Endothelial cell of umbilical vein (primary cell): ENCODE results near the gene HIVEP3. TPM values are rescaled to one million over a fixed set of nuclear protein-coding genes. Genes with fewer than 3 reads are reported as not detected.

Source experiments
- BruUV-seq: library from RNA; stranded (reverse); fragments of 400-500 nt; replicated peaks from 2 replicates; lab custom pipeline; 2021; lab: Mats Ljungman, UMichigan
- CTCF ChIA-PET: fragments of 300-600, 350-600 bp; sonication (Branson Sonifier 250); formaldehyde crosslinking; loops from one replicate; lab custom pipeline; 2021; ENCODE audit warnings: antibody characterized with exemption, inconsistent platforms; lab: Charles Lee
- POLR2A ChIA-PET: fragments of 300-600, 350-600 bp; sonication (Branson Sonifier 250); formaldehyde crosslinking; loops from one replicate; lab custom pipeline; 2021; ENCODE audit warnings: antibody characterized with exemption, inconsistent platforms; lab: Charles Lee
- DNase-seq: peaks from one replicate; pipeline ENCODE4 v3.0.0-alpha.2; 2011; ENCODE audit warnings: low read depth, low spot score
- FAIRE-seq: peaks from 2 replicates; lab custom pipeline; 2011; peaks lifted over from hg19 to GRCh38; lab: Jason Lieb, UNC
- H2AFZ ChIP-seq: 2 replicates; pipeline ENCODE4 v1.6.0; 2012; ENCODE audit warnings: low read depth, low read length, control low read depth, inconsistent platforms
- H3K27ac ChIP-seq: 2 replicates; pipeline ENCODE4 v1.5.1; 2011; ENCODE audit warnings: low read depth, mild to moderate bottlenecking, control low read depth, low read length, moderate library complexity; ENCODE audit not compliant: insufficient read depth
- H3K27me3 ChIP-seq, 2 experiments: 2 replicates each; pipeline versions ENCODE4 v1.6.0 to v1.6.1; 2011; ENCODE audit warnings: low read length in 2 of 2, mixed read lengths in 1 of 2; ENCODE audit not compliant: control insufficient read depth in 2 of 2, insufficient read depth in 2 of 2
- H3K36me3 ChIP-seq, 2 experiments: 2 replicates in 1 of 2; 3 replicates in 1 of 2; pipeline ENCODE4 v1.5.1; 2011; ENCODE audit warnings: low read length in 2 of 2, mild to moderate bottlenecking in 1 of 2, moderate library complexity in 1 of 2; ENCODE audit not compliant: control insufficient read depth in 2 of 2, insufficient read depth in 2 of 2; ENCODE audit errors: extremely low read depth in 1 of 2
- H3K4me1 ChIP-seq: 3 replicates; pipeline ENCODE4 v1.5.1; 2011; ENCODE audit warnings: mild to moderate bottlenecking, low read length; ENCODE audit not compliant: control insufficient read depth, insufficient read depth; ENCODE audit errors: extremely low read depth
- H3K4me2 ChIP-seq: 2 replicates; pipeline ENCODE4 v1.6.1; 2011; ENCODE audit warnings: low read length, control low read depth, mixed read lengths; ENCODE audit not compliant: insufficient read depth
- H3K4me3 ChIP-seq, 3 experiments: fragments of 200-600 bp in 1 of 3; sonication (generic), shearing (Covaris generic) in 1 of 3; replicated peaks in 1 of 3; 2 replicates each; pipeline ENCODE4 v1.5.1; 2011 to 2016; ENCODE audit warnings: control low read depth in 3 of 3, low read length in 3 of 3, mild to moderate bottlenecking in 2 of 3, inconsistent platforms in 1 of 3, low read depth in 1 of 3, moderate library complexity in 1 of 3; ENCODE audit not compliant: insufficient read depth in 1 of 3
- H3K79me2 ChIP-seq: 2 replicates; pipeline ENCODE4 v1.6.0; 2012; ENCODE audit warnings: low read length, inconsistent platforms; ENCODE audit not compliant: control insufficient read depth, insufficient read depth
- H3K9ac ChIP-seq: replicated peaks from 2 replicates; pipeline ENCODE3; 2011; ENCODE audit warnings: low read length, control low read depth; ENCODE audit not compliant: insufficient read depth; ENCODE audit errors: extremely low read depth
- H3K9me1 ChIP-seq: replicated peaks from 3 replicates; pipeline ENCODE4 v1.6.0; 2011; ENCODE audit warnings: mild to moderate bottlenecking, low read length; ENCODE audit not compliant: control insufficient read depth, insufficient read depth; ENCODE audit errors: extremely low read depth
- H3K9me3 ChIP-seq: replicated peaks from 2 replicates; pipeline ENCODE4 v1.5.1; 2012; ENCODE audit warnings: low read length, inconsistent platforms; ENCODE audit not compliant: control insufficient read depth, insufficient read depth
- H4K20me1 ChIP-seq: replicated peaks from 2 replicates; pipeline ENCODE3; 2011; ENCODE audit warnings: mild to moderate bottlenecking, low read length; ENCODE audit not compliant: control insufficient read depth, insufficient read depth; ENCODE audit errors: extremely low read depth
- CTCF ChIP-seq, 2 donors: IDR thresholded peaks; 1 replicate in 1 of 2; 2 replicates in 1 of 2; pipeline ENCODE4 v1.5.1; 2011; ENCODE audit warnings: low read length in 2 of 2, mild to moderate bottlenecking in 2 of 2, moderate library complexity in 2 of 2, control low read depth in 1 of 2, inconsistent platforms in 1 of 2, low read depth in 1 of 2; ENCODE audit not compliant: insufficient read depth in 1 of 2; ENCODE audit errors: extremely low read depth in 1 of 2
- EZH2 ChIP-seq: IDR thresholded peaks from 2 replicates; pipeline ENCODE4 v1.6.1; 2012; ENCODE audit warnings: borderline replicate concordance, low read depth, mild to moderate bottlenecking, moderate library complexity, low read length, inconsistent platforms; ENCODE audit not compliant: severe bottlenecking
- FOS ChIP-seq: IDR thresholded peaks from 2 replicates; pipeline ENCODE4 v1.6.1; 2011; ENCODE audit warnings: mild to moderate bottlenecking, low read length, moderate library complexity, borderline replicate concordance; ENCODE audit not compliant: insufficient read depth
- GATA2 ChIP-seq: IDR thresholded peaks from 2 replicates; pipeline ENCODE4 v1.7.0; 2011; ENCODE audit warnings: low read depth, mild to moderate bottlenecking, moderate library complexity, mixed read lengths, low read length; ENCODE audit not compliant: insufficient read length, insufficient read depth
- JUN ChIP-seq: IDR thresholded peaks from 2 replicates; pipeline ENCODE4 v1.6.1; 2011; ENCODE audit warnings: borderline replicate concordance, low read depth; ENCODE audit not compliant: insufficient read length, insufficient read depth
- MYC ChIP-seq: IDR thresholded peaks from one replicate; pipeline ENCODE4 v1.6.1; 2011; ENCODE audit warnings: mild to moderate bottlenecking, low read depth, low read length
- POLR2A ChIP-seq: IDR thresholded peaks from 2 replicates; pipeline ENCODE4 v1.6.1; 2012; ENCODE audit warnings: low read depth, mild to moderate bottlenecking, control low read depth, low read length
- POLR2AphosphoS5 ChIP-seq: IDR thresholded peaks from 2 replicates; pipeline ENCODE4 v1.6.1; 2012; ENCODE audit warnings: low read depth, mild to moderate bottlenecking, control low read depth, low read length, moderate library complexity; ENCODE audit not compliant: insufficient read depth
- dilution Hi-C: fragments of 300-500 bp; cut with MboI; formaldehyde crosslinking; loops from one replicate; pipeline ENCODE4 v1.15.0; 2019; ENCODE audit warnings: low sequenced_read_pairs; ENCODE audit not compliant: extremely low pct_ligation_motif_present
- intact Hi-C: fragments of 100-400 bp; cut with micrococcal nuclease; formaldehyde crosslinking; loops from one replicate; pipeline ENCODE4 v1.10.0; 2022
- polyA plus RNA-seq, 4 experiments: library from polyadenylated mRNA; depleted of rRNA in 3 of 4; stranded (reverse) in 3 of 4; unstranded in 1 of 4; fragments of >200 nt; gene quantifications; 2 replicates each; pipeline versions ENCODE4 v1.2.1 to v1.2.3, GENCODE V29; 2011 to 2012; ENCODE audit warnings: missing spikeins in 1 of 4
- total RNA-seq: library from RNA; stranded (reverse); gene quantifications from 2 replicates; pipeline ENCODE4 v1.2.3, GENCODE V29; 2021
- TF ChIP-seq, protein P1 (sequence below): IDR thresholded peaks from 2 replicates; pipeline ENCODE4 v1.6.1; 2011; ENCODE audit not compliant: insufficient read depth, insufficient read length

HIVEP3 gene
- total and polyA plus RNA-seq, 2 donors (not counting 3 experiments of a cell fraction or from before 2014, with no cell fraction given), result 3.4 to 4.0 TPM

DNA sequence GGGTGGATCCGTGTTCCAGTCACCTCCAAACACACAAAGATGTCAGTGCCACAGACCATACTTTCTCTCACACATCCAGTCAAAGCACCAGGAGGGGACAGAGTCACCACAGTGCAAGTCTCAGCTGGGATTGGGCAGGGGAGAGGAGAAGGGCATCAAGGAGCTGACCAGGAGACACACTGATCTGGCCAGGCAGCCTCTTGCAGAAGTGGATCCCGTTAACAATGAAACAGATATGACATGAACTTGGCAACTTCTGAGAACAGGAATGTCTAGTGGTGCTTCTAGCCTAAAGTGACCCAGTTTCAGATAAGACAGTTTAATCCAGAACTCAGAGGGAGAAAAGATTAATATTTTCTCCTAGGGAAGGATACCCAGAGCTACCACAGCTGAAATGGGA, 71.0 kb downstream of the HIVEP3 start:
- Histone ChIP-seq H3K9me3 (no peaks in the 10 kb centered on the region), H3K27ac (no peak overlapping the region), H4K20me1 (no peaks in the 10 kb centered on the region), H3K27me3 (no peaks in the 10 kb centered on the region), H3K4me2 (no peak overlapping the region), H3K4me1 (peaks cover 48% of the 10 kb centered on the region), H3K9me1 (no peaks in the 10 kb centered on the region), H3K9ac (no peak overlapping the region), H3K4me3 (no peak overlapping the region), H3K79me2 (no peaks in the 10 kb centered on the region), H2AFZ (no peak overlapping the region), H3K36me3 (no peaks in the 10 kb centered on the region)
- intact Hi-C loops (no loop called here), dilution Hi-C loops (no loop called here)
- no peak for DNase-seq
- POLR2A ChIA-PET, result no interaction called here
- FAIRE-seq, result peak; percentile 69
- TF ChIP-seq EZH2 (no peak), JUN (no peak)
- no TSS peak for BruUV-seq
- CTCF ChIA-PET, result interaction anchor here (1.0 to 1.5 kb wide), 4 partner anchors 9 to 326 kb away, joined by 3 to 5 read pairs (median 4); no protein-coding TSS in a partner anchor

DNA sequence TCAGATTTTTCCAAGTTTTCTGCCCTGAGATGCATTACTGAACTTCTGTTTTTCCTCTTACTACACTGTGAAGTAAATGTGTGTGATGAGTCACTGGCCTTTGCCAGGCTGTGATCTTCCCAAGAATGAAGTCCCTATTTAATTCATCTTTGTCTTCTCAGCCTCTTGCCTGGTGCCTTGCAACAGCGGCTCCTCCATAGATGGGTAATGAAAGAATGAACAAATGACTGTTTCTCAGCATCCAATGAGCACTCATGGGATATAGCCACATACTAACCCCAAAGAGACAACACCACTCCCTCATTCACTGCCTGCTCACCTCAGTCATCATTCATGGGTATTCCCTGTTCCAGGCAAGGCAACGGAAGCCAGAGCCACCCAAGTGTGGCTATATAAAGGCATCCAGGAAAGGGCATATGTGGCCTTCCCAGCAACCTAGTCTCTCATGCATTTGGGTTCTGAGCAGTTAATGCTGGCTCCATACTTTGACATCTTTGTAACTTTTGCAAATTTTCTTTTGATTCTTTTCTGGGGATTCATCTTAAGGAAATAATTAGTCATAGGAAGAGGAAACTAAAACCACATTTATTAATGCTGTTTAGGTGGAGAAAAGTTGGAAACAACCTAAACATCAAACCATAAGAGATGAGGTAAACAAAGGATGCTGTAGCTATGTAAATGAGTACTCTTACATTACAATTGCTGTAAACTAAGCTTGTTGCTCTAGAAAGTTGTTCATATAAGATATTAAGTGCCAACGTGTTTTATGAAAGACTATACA, 71.9 kb downstream of the HIVEP3 start:
- peaks cover 44% of the 10 kb centered on the region for H3K4me1 ChIP-seq
- dilution Hi-C loops, result no loop called here
- H3K27me3 ChIP-seq, result no peaks in the 10 kb centered on the region
- no peak overlapping the region for H2AFZ ChIP-seq
- intact Hi-C loops, result no loop called here
- no peaks in the 10 kb centered on the region for H3K9me1 ChIP-seq
- peak overlapping the region; percentile 52 for H3K4me2 ChIP-seq
- no peaks in the 10 kb centered on the region for H3K79me2 ChIP-seq
- ChIA-PET CTCF (interaction anchor here (1.2 to 1.5 kb wide), 3 partner anchors 9 to 35 kb away, joined by 4 to 5 read pairs (median 4); no protein-coding TSS in a partner anchor), POLR2A (no interaction called here)
- no peaks in the 10 kb centered on the region for H4K20me1 ChIP-seq
- FAIRE-seq (peak; percentile 61), DNase-seq (peak; percentile 22)
- no peaks in the 10 kb centered on the region for H3K9me3 ChIP-seq
- TF ChIP-seq POLR2AphosphoS5, result no peak
- TF ChIP-seq GATA2, result no peak
- no peak for TF ChIP-seq CTCF (IDR thresholded peaks at IDR 0.05; ENCODE audit: extremely low read depth in 1 of 2, insufficient read depth in 1 of 2, low read depth in 1 of 2, low read length in 2 of 2)
- no peak for TF ChIP-seq POLR2A
- TF ChIP-seq EZH2, result no peak
- no peak for TF ChIP-seq MYC
- peak; percentile 67 for TF ChIP-seq FOS
- peak; percentile 12 for TF ChIP-seq JUN
- TF ChIP-seq, protein P1, sequence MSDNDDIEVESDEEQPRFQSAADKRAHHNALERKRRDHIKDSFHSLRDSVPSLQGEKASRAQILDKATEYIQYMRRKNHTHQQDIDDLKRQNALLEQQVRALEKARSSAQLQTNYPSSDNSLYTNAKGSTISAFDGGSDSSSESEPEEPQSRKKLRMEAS, result no peak
- H3K4me3 ChIP-seq, result no peak overlapping the region
- no TSS peak for BruUV-seq
- peak overlapping the region; percentile 22 for H3K27ac ChIP-seq
- no peaks in the 10 kb centered on the region for H3K36me3 ChIP-seq
- no peak overlapping the region for H3K9ac ChIP-seq
